DND-41 (cell line): ENCODE data around the gene PCDH1.

Source experiments
- ATAC-seq: fragments of 200-7000 bp; cut with Tn5 transposase; 3 replicates; pipeline ENCODE4 v1.9.1; 2021; ENCODE audit warnings: low read depth; ENCODE audit not compliant: insufficient read depth
- DNase-seq: peaks from one replicate; pipeline ENCODE4 v3.0.0-alpha.2; 2020
- H2AFZ ChIP-seq: 2 replicates; pipeline ENCODE4 v1.6.0; 2012; ENCODE audit warnings: low read depth, low read length
- H3K27ac ChIP-seq: 2 replicates; pipeline ENCODE4 v1.5.1; 2012; ENCODE audit warnings: low read length, inconsistent platforms
- H3K27me3 ChIP-seq: fragments of 200-600 bp; sonication (generic); 2 replicates; pipeline ENCODE4 v1.6.0; 2012; ENCODE audit warnings: low read length, mild to moderate bottlenecking, inconsistent platforms; ENCODE audit not compliant: insufficient read depth, poor library complexity
- H3K36me3 ChIP-seq: 2 replicates; pipeline ENCODE4 v1.5.1; 2012; ENCODE audit warnings: low read length, inconsistent platforms; ENCODE audit not compliant: insufficient read depth
- H3K4me1 ChIP-seq: 2 replicates; pipeline ENCODE4 v1.5.1; 2012; ENCODE audit warnings: mild to moderate bottlenecking, low read length; ENCODE audit not compliant: insufficient read depth
- H3K4me2 ChIP-seq: 2 replicates; pipeline ENCODE4 v1.6.0; 2012; ENCODE audit warnings: mild to moderate bottlenecking, moderate library complexity, low read length, inconsistent platforms; ENCODE audit not compliant: insufficient read depth
- H3K4me3 ChIP-seq, 2 experiments: fragments of 200-600 bp in 1 of 2; shearing (Covaris generic) in 1 of 2; 2 replicates each; pipeline ENCODE4 v1.5.1; 2012 to 2016; ENCODE audit warnings: inconsistent platforms in 2 of 2, low read length in 2 of 2, mild to moderate bottlenecking in 2 of 2, low read depth in 1 of 2, moderate library complexity in 1 of 2
- H3K79me2 ChIP-seq: 2 replicates; pipeline ENCODE4 v1.6.0; 2012; ENCODE audit warnings: low read length, inconsistent platforms; ENCODE audit not compliant: insufficient read depth
- H3K9ac ChIP-seq: 2 replicates; pipeline ENCODE4 v1.6.0; 2012; ENCODE audit warnings: low read depth, mild to moderate bottlenecking, inconsistent platforms, low read length, moderate library complexity
- H3K9me3 ChIP-seq: 2 replicates; pipeline ENCODE4 v1.5.1; 2012; ENCODE audit warnings: low read length, moderate library complexity, mild to moderate bottlenecking, inconsistent platforms; ENCODE audit not compliant: insufficient read depth, severe bottlenecking
- H4K20me1 ChIP-seq: 2 replicates; pipeline ENCODE4 v1.6.0; 2012; ENCODE audit warnings: low read length; ENCODE audit not compliant: insufficient read depth
- EZH2 ChIP-seq: IDR thresholded peaks from 3 replicates; pipeline ENCODE4 v1.6.1; 2012; ENCODE audit warnings: borderline replicate concordance, low read depth, mild to moderate bottlenecking, moderate library complexity, low read length, inconsistent platforms; ENCODE audit not compliant: severe bottlenecking
- TF ChIP-seq, protein P1 (sequence below): IDR thresholded peaks from 2 replicates; pipeline ENCODE4 v1.5.1; 2012; ENCODE audit warnings: borderline replicate concordance, low read length, moderate library complexity, mild to moderate bottlenecking; ENCODE audit not compliant: poor library complexity, severe bottlenecking; ENCODE audit errors: extremely low read depth

Gene PCDH1

GRCh38 chr5:141857226-141857625 lies 21.0 kb downstream of the PCDH1 start:
- Histone ChIP-seq H3K9ac (no peak overlapping the region), H3K4me2 (no peak overlapping the region), H3K9me3 (no peaks in the 10 kb centered on the region), H3K36me3 (no peaks in the 10 kb centered on the region), H3K27ac (no peak overlapping the region), H3K4me3 (no peak overlapping the region), H3K27me3 (peaks cover 11% of the 10 kb centered on the region), H3K79me2 (no peaks in the 10 kb centered on the region), H3K4me1 (no peaks in the 10 kb centered on the region), H2AFZ (no peak overlapping the region), H4K20me1 (no peaks in the 10 kb centered on the region)
- TF ChIP-seq, protein P1, sequence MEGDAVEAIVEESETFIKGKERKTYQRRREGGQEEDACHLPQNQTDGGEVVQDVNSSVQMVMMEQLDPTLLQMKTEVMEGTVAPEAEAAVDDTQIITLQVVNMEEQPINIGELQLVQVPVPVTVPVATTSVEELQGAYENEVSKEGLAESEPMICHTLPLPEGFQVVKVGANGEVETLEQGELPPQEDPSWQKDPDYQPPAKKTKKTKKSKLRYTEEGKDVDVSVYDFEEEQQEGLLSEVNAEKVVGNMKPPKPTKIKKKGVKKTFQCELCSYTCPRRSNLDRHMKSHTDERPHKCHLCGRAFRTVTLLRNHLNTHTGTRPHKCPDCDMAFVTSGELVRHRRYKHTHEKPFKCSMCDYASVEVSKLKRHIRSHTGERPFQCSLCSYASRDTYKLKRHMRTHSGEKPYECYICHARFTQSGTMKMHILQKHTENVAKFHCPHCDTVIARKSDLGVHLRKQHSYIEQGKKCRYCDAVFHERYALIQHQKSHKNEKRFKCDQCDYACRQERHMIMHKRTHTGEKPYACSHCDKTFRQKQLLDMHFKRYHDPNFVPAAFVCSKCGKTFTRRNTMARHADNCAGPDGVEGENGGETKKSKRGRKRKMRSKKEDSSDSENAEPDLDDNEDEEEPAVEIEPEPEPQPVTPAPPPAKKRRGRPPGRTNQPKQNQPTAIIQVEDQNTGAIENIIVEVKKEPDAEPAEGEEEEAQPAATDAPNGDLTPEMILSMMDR, result no peak
- no peak for TF ChIP-seq EZH2
- DNase-seq (no peak), ATAC-seq (no peak)

- H3K4me1 ChIP-seq, result no peaks in the 10 kb centered on the region
- no peak for DNase-seq
- H3K27me3 ChIP-seq, result peaks cover 11% of the 10 kb centered on the region
- no peak for TF ChIP-seq EZH2
- TF ChIP-seq, protein P1, result no peak
- H3K4me3 ChIP-seq, result no peak overlapping the region
- H3K4me2 ChIP-seq, result no peak overlapping the region
- H3K79me2 ChIP-seq, result no peaks in the 10 kb centered on the region
- H2AFZ ChIP-seq, result no peak overlapping the region
- no peak for ATAC-seq
- H3K9ac ChIP-seq, result no peak overlapping the region
- H3K36me3 ChIP-seq, result no peaks in the 10 kb centered on the region
- H4K20me1 ChIP-seq, result no peaks in the 10 kb centered on the region
- no peaks in the 10 kb centered on the region for H3K9me3 ChIP-seq
- H3K27ac ChIP-seq, result no peak overlapping the region
Measured at GRCh38 chr5:141856037-141856790, 22.0 kb downstream of the PCDH1 start.

- Histone ChIP-seq H3K9me3 (no peaks in the 10 kb centered on the region), H3K9ac (no peak overlapping the region)
- DNase-seq, result no peak
Measured at GRCh38 chr5:141855265-141856036, 22.8 kb downstream of the PCDH1 start.

More at GRCh38 chr5:141855265-141856036, 22.8 kb downstream of the PCDH1 start:
- Histone ChIP-seq H4K20me1 (no peaks in the 10 kb centered on the region), H3K36me3 (no peaks in the 10 kb centered on the region), H3K79me2 (no peaks in the 10 kb centered on the region), H3K4me3 (no peak overlapping the region), H3K4me2 (no peak overlapping the region), H3K27ac (no peak overlapping the region), H2AFZ (no peak overlapping the region), H3K4me1 (peaks cover 3% of the 10 kb centered on the region; the same call in 1 of the 2 replicates), H3K27me3 (peaks cover 11% of the 10 kb centered on the region)
- TF ChIP-seq EZH2, result no peak
- TF ChIP-seq, protein P1, result no peak
- no peak for ATAC-seq
